Measurements from ENCODE around the gene HSF2. TPM values are rescaled to one million over a fixed set of nuclear protein-coding genes. Genes with fewer than 3 reads are reported as not detected.

The HSF2 gene
- total and polyA plus RNA-seq, 10 of the 15 experiments (the other 5 are each of a cell fraction or from before 2014, with no cell fraction given), result 9.5 to 38.3 (median 16.8) TPM

- TF ChIP-seq NKRF (conservative IDR thresholded peaks at IDR 0.05) (no peak), IRF3 (IDR thresholded peaks at IDR 0.05) (no peak), SIX5 (IDR thresholded peaks at IDR 0.05; ENCODE audit: low read depth, low read length, severe bottlenecking) (no peak), FOXM1 (IDR thresholded peaks at IDR 0.05; ENCODE audit: low read depth, low read length) (no peak), PAX8 (IDR thresholded peaks at IDR 0.05) (no peak), CTCF (IDR thresholded peaks at IDR 0.05 in 2 of 3, conservative IDR thresholded peaks at IDR 0.05 in 1 of 3; ENCODE audit: control insufficient read depth in 2 of 3, extremely low read depth in 1 of 3, insufficient read depth in 1 of 3, low read depth in 3 of 3, low read length in 3 of 3) (no peak), YY1 (IDR thresholded peaks at IDR 0.05; ENCODE audit: low read depth, low read length) (no peak), NR2F1 (conservative IDR thresholded peaks at IDR 0.05) (no peak), CREB1 (IDR thresholded peaks at IDR 0.05; ENCODE audit: low read depth) (no peak), EZH2 (IDR thresholded peaks at IDR 0.05; ENCODE audit: borderline replicate concordance, control insufficient read depth, low read depth, low read length) (no peak)
Measured at GRCh38 chr6:122428781-122429180, 29.3 kb downstream of the HSF2 start (continued).
